ENCODE measurements around the gene TNRC6C.
"Not testable (repeated sequence)": the region's sequence is repeated elsewhere in the genome, so short reads cannot be mapped to it uniquely, and the experiment has no call there.

The TNRC6C gene

GRCh38 chr17:78128551-78129350 lies 170.2 kb downstream of the TNRC6C start, which contains the start of gene TMC6:
Gene TMC6 (minus strand): TSS chr17:78128755. CDS start chr17:78126832, 1,923 bp downstream.
- DNase-seq = peak; percentile 25 to 61

- no peak for DNase-seq
Measured at GRCh38 chr17:78129351-78130089, 171.0 kb downstream of the TNRC6C start.

- no peak for DNase-seq
Measured at GRCh38 chr17:78130090-78130436, 171.6 kb downstream of the TNRC6C start.

GRCh38 chr17:78130437-78131101 lies 172.1 kb downstream of the TNRC6C start, which contains the start of gene TMC8:
Gene TMC8 (plus strand): TSS chr17:78130771. CDS start chr17:78131589, 818 bp downstream.
- DNase-seq = no peak

- no peak for DNase-seq
Measured at GRCh38 chr17:78131172-78132083, 172.9 kb downstream of the TNRC6C start.

GRCh38 chr17:78132084-78132676 lies 173.7 kb downstream of the TNRC6C start:
- DNase-seq = no peak

- no peak for DNase-seq
Measured at GRCh38 chr17:78132767-78133178, 174.3 kb downstream of the TNRC6C start.

- DNase-seq = no peak
Measured at GRCh38 chr17:78133179-78133951, 174.9 kb downstream of the TNRC6C start.

GRCh38 chr17:78133971-78134898 lies 175.7 kb downstream of the TNRC6C start:
- DNase-seq = no peak

GRCh38 chr17:78134899-78135385 lies 176.4 kb downstream of the TNRC6C start:
- DNase-seq = no peak

GRCh38 chr17:78135858-78136500 lies 177.5 kb downstream of the TNRC6C start:
- no peak for DNase-seq

GRCh38 chr17:78137392-78138203 lies 179.1 kb downstream of the TNRC6C start:
- DNase-seq = no peak

- no peak for DNase-seq
Measured at GRCh38 chr17:78138204-78139060, 179.9 kb downstream of the TNRC6C start.

- not testable (repeated sequence) for DNase-seq
Measured at GRCh38 chr17:78139861-78140168, 181.3 kb downstream of the TNRC6C start.

GRCh38 chr17:78140169-78141051 lies 181.9 kb downstream of the TNRC6C start:
- peak in 1 of 2 donors; percentile 45 for DNase-seq

- DNase-seq = no peak
Measured at GRCh38 chr17:78141437-78142118, 183.1 kb downstream of the TNRC6C start.
